HUES6 (cell line): ENCODE data around the gene KASH5.
"Not testable (repeated sequence)": the region's sequence is repeated elsewhere in the genome, so short reads cannot be mapped to it uniquely, and the experiment has no call there.

Source experiments
- H3K27ac ChIP-seq: 2 replicates; pipeline ENCODE4 v1.7.0; 2013; ENCODE audit warnings: low read depth, mild to moderate bottlenecking, low read length, inconsistent platforms
- H3K27me3 ChIP-seq: 2 replicates; pipeline ENCODE4 v1.6.1; 2013; ENCODE audit warnings: low read length; ENCODE audit not compliant: control insufficient read depth, insufficient read depth
- H3K36me3 ChIP-seq: 2 replicates; pipeline ENCODE4 v1.6.1; 2013; ENCODE audit warnings: low read length; ENCODE audit not compliant: control insufficient read depth, insufficient read depth
- H3K4me1 ChIP-seq: 2 replicates; pipeline ENCODE4 v1.6.1; 2013; ENCODE audit warnings: low read length; ENCODE audit not compliant: control insufficient read depth, insufficient read depth
- H3K4me3 ChIP-seq: 2 replicates; pipeline ENCODE4 v1.5.1; 2013; ENCODE audit warnings: low read depth, low read length
- H3K9ac ChIP-seq: one replicate; pipeline ENCODE4 v1.6.1; 2013; ENCODE audit warnings: mild to moderate bottlenecking, low read length
- H3K9me3 ChIP-seq: 2 replicates; pipeline ENCODE4 v1.6.1; 2013; ENCODE audit warnings: low read depth, low read length; ENCODE audit not compliant: control insufficient read depth, insufficient read depth

KASH5 gene

DNA sequence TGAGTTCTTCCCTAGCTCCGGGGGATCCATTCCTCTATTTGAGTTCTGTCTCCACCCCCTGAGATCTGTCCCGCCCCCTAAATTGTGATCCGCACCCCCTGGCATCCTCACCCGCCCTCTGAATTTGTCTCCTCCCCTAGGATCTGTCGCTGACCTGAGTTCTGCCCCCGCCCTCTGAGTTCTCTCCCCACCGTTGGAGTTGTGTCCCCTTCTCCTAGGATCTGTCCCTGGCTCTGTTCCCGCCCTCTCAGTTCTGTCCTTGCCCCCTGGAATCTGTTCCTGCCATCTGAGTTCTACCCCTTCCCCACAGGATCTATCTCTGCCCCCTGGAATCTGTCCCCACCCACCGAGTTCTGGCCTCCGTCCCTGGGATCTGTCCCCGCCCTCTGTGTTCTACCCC, 54.3 kb downstream of the KASH5 start:
- Histone ChIP-seq H3K36me3 (peaks cover 10% of the 10 kb centered on the region), H3K9ac (no peak overlapping the region), H3K27ac (no peak overlapping the region), H3K9me3 (no peaks in the 10 kb centered on the region), H3K4me1 (peaks cover 13% of the 10 kb centered on the region), H3K27me3 (peaks cover 50% of the 10 kb centered on the region), H3K4me3 (peak overlapping the region; percentile 56)

DNA sequence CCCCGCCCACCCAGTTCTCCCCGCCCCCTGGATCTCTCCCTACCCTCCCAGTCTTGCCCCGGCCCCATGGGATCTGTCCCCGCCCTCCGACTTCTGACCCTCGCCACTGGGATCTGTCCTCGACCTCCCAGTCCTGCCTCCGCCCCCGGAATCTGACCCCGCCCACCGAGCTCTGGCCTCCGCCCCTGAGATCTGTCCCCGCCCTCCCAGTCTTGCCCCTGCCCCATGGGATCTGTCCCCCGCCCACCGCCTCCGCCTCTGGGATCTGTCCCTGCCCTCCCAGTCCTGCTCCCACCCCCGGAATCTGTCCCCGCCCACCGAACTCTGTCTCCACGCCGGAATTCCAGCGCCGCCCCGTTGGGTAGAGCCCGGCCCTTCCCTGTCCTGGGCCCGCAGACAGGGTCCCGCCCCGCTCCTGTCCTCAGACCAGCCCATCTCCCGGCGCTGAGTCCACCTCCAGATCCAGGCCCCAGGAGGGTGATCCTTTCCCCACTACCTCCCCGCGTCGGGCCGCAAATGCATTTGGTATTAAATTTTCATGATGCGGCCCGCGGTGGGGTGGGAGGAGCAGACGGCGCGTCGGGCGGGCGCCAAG, 54.8 kb downstream of the KASH5 start:
- Histone ChIP-seq H3K4me1 (peaks cover 17% of the 10 kb centered on the region), H3K9me3 (no peaks in the 10 kb centered on the region), H3K4me3 (peak overlapping the region; percentile 92), H3K27me3 (peaks cover 44% of the 10 kb centered on the region), H3K36me3 (peaks cover 12% of the 10 kb centered on the region), H3K27ac (no peak overlapping the region; the same call in 1 of the 2 replicates), H3K9ac (peak overlapping the region; percentile 70)

DNA sequence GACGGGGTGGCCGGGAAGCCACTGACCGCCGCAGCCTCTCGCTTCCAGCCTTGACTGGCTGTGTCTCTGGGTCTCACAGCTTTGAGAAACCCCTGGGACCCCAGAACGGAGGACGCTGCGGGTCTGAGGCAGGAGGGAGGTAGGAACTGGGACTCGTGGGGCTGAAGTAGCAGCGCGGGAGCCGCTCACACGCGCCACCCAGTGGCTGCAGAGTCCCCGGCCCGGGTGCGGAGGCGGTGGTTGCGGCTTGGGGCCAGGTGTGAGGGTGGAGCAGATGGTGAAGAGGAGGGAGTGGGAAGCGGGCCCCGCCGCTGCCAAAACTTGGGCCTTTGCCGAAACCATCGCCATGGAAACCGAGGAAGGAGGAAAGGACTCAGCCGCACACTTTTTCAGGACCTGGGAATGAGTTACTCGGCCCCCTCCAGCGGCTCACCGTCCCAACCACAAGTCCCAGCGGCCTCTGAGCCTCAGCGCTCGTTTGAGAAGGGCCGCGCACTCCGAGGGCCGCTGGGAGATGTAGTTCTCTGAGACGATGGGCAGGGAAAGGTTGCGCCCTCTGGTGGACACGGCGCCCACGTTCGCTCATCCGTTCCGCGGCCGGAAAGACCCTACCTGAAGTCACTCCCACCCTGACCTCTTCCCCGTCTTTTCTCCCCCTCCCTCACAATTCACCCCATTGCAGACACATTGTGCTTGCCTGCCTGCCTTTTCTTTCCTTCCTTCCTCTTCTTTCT, 55.5 kb downstream of the KASH5 start:
- peaks cover 18% of the 10 kb centered on the region for H3K4me1 ChIP-seq

DNA sequence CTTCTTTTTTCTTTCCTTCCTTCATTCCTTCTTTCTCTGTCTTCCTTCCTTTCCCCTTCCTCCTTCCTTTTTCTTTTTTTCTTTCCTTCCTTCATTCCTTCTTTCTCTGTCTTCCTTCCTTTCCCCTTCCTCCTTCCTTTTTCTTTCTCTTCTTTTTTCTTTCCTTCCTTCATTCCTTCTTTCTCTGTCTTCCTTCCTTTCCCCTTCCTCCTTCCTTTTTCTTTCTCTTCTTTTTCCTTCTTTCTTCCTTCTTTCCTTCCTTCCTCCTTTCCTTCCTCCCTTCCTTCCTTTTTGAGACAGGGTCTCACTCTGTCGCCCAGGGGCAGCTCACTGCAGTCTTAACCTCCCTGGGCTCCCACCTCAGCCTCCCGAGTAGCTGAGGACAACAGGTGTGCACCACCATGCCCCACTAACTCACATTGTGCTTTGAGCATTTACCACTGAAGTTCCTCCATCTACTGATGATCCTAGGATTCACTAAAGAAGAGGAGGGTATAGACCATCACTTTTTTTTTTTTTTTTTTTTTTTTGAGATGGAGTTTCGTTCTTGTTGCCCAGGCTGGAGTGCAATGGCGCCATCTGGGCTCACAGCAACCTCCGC, 56.2 kb downstream of the KASH5 start:
- Histone ChIP-seq H3K4me1 (peaks cover 18% of the 10 kb centered on the region), H3K36me3 (peaks cover 24% of the 10 kb centered on the region), H3K27me3 (peaks cover 31% of the 10 kb centered on the region)
- H3K9me3 ChIP-seq, H3K27ac ChIP-seq, H3K4me3 ChIP-seq, H3K9ac ChIP-seq: not testable (repeated sequence)

More for the DNA sequence above, 55.5 kb downstream of the KASH5 start:
- no peaks in the 10 kb centered on the region for H3K9me3 ChIP-seq
- peaks cover 38% of the 10 kb centered on the region for H3K27me3 ChIP-seq
- H3K36me3 ChIP-seq, result peaks cover 19% of the 10 kb centered on the region
- H3K4me3 ChIP-seq, result peak overlapping the region; percentile 92
- H3K27ac ChIP-seq, result no peak overlapping the region; the same call in 1 of the 2 replicates
- peak overlapping the region; percentile 70 for H3K9ac ChIP-seq

DNA sequence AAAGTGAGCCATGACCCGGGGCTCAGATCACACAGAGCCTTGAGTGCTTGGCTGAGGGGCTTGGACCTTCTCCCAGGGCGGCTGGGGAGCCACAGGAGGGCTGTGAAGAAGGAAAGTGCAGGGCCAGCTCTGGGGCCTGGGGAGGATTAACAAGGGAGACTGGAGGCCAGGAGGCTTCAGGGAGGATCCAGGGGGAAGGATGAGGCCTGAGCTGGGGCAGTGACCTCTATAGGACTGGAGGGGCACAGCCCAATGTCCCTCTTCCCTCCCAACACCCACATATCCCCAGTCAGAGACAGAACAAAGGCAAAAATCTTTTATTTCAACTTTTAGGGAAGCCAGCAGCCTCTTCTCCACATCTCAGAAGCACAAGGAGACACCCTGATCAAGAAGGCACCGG, 57.9 kb downstream of the KASH5 start:
- Histone ChIP-seq H3K4me1 (peaks cover 13% of the 10 kb centered on the region), H3K9me3 (no peaks in the 10 kb centered on the region), H3K9ac (no peak overlapping the region), H3K4me3 (no peak overlapping the region), H3K27me3 (peaks cover 13% of the 10 kb centered on the region), H3K36me3 (peaks cover 36% of the 10 kb centered on the region), H3K27ac (no peak overlapping the region)

DNA sequence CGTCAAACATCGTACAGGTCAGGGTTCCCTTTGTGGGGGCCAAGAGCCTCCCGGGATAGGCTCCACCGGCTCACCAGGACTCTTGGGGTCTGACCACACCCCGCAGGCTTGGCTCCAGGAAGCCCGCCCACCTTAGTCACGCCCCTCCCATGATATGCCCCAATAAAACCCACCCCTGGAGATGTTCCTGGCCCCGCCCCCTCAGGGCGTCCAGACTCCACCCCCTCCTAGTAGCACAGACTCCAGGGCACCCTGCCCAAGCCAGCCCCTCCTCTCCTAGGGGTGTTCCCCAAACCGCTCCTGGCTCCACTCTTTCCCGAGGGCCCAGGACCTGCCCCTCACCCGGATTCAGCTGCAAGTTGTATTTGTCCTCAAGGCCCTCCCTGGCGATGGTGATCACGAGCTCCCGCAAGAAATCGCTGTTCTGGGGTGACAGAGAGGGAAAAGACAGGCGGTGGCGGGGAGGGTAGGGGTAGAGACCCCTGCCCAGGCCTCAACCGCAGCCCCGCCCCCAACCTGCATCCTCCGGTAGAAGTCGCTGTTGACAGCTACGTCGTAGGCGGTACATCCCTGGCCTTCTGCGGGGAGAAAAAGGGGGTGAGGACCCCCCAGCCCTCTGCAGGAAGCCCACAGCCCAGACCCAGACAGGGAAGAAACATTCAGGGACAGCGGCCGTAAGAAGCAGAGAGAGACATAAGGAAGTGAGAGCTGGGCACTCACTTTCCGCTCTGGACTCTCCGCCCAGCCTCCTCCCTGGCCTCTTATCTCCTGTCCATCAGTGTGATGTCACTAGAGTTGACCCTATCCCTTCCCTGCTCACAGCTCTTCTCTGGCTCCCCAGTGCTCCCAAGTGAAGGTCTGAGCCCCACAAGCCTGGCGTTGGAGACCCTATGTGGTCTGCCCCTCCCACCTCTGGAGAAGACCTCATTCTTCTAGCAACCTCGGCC, 59.7 kb downstream of the KASH5 start:
- Histone ChIP-seq H3K27me3 (no peaks in the 10 kb centered on the region), H3K36me3 (peaks cover 36% of the 10 kb centered on the region), H3K27ac (no peak overlapping the region), H3K4me3 (no peak overlapping the region), H3K4me1 (0 out of 2 replicates have a peak, but pooled peaks cover 5% of the 10 kb centered on the region), H3K9me3 (no peaks in the 10 kb centered on the region), H3K9ac (no peak overlapping the region)

DNA sequence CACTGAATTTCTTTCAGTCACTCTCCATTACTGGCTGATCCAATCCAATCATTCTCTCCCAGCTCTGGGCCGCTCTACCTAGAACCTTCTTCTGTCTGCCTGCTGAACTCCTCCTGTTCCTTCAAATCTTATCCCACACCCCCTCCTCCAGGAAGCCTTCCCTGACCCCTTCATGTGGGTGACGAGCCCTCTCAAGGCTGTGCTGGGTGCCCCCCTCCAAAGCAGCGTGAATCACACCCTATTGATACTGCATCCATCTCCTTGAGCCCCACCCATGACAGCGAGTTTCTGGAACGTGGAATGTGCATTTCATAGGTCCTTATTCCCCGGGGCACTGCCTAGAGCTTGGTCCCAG, 60.4 kb downstream of the KASH5 start:
- H3K4me1 ChIP-seq, result 0 out of 2 replicates have a peak, but pooled peaks cover 5% of the 10 kb centered on the region
- H3K9ac ChIP-seq, result no peak overlapping the region
- peaks cover 36% of the 10 kb centered on the region for H3K36me3 ChIP-seq
- H3K9me3 ChIP-seq, result no peaks in the 10 kb centered on the region
- no peaks in the 10 kb centered on the region for H3K27me3 ChIP-seq
- H3K27ac ChIP-seq, result no peak overlapping the region
- H3K4me3 ChIP-seq, result no peak overlapping the region

DNA sequence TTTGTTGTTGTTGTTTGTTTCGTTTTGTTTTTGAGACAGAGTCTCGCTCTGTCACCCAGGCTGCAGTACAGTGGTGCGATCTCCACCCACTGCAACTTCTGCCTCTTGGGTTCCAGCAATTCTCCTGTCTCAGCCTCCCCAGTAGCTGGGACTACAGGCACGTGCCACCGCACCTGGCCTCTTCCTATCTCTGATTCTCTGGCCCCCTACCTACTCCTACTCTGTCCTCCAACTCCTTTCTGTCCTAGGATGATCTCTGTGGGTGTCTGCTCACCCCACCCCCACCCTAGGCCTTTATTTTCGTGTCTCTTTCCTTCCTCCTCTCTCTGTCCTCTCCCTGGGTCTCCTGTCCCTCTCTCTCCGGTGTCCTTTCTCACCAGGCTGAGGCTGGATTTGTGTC, 62.4 kb downstream of the KASH5 start:
- Histone ChIP-seq H3K27me3 (no peaks in the 10 kb centered on the region), H3K4me1 (0 out of 2 replicates have a peak, but pooled peaks cover 8% of the 10 kb centered on the region), H3K9me3 (no peaks in the 10 kb centered on the region), H3K36me3 (peaks cover 36% of the 10 kb centered on the region), H3K9ac (no peak overlapping the region), H3K27ac (no peak overlapping the region), H3K4me3 (peak overlapping the region; percentile 91)

DNA sequence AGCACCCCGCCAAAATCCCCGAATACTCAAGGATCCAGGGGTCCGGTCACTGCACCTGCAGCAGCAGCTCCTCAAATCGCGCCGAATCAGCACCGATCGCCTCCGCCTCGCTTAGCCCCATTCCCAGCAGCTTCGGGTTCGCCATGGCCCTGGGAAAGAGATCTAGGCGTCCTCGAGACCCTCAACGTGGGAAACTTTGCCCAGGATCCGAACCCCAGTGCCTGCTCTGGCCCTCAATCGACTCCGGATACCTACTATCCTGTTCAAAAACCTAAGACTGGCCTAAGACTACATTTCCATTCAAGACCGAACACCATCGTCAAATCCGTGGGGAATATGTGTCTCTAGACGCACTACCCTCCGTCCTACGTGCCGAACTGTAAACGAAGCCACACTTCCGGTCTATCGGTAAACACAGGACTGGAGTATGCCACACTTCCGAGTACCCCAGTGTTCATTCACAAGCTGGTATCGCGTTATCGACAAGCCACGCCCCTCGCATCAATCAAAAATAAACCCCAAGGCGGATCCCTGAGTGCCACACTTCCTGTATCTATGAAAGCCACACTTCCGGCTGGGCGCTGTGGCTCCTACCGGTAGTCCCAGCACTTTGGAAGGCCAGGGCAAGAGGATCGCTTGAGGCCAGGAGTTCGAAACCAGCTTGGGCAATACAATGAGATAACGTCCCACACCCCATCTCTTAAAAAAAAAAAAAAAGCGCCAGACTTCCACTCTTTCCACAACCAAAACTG, 63.6 kb downstream of the KASH5 start, which contains the start of gene PIH1D1:
TSS of gene PIH1D1 (minus strand) at position 385 of the 752 bp plus-strand sequence. CDS start at position 145, 240 bp downstream.
- no peaks in the 10 kb centered on the region for H3K27me3 ChIP-seq
- no peaks in the 10 kb centered on the region for H3K9me3 ChIP-seq
- peaks cover 34% of the 10 kb centered on the region for H3K36me3 ChIP-seq
- H3K4me1 ChIP-seq, result 0 out of 2 replicates have a peak, but pooled peaks cover 8% of the 10 kb centered on the region
- peak within 1 kb of the TSS; percentile 46; the same call in 1 of the 2 replicates for H3K27ac ChIP-seq
- H3K4me3 ChIP-seq, result peak within 1 kb of the TSS; percentile 91
- peak within 1 kb of the TSS; percentile 96 for H3K9ac ChIP-seq
